Measurements from ENCODE around the gene CAMK1. TPM values are rescaled to one million over a fixed set of nuclear protein-coding genes. Genes with fewer than 3 reads are reported as not detected.

CAMK1 gene
- 55.6 and 65.2 TPM in 2 replicates for total RNA-seq

GRCh38 chr3:9769426-9770275 is at the start of gene CAMK1:
Gene CAMK1, minus strand, starts transcription at chr3:9769947. Its CDS starts 2,198 bp downstream, at chr3:9767749.

GRCh38 chr3:9809615-9810432 is 40.1 kb upstream of the CAMK1 start, which contains the start of gene TTLL3:
Gene TTLL3, plus strand, starts transcription at chr3:9810262. Its CDS starts 400 bp downstream, at chr3:9810662.

GRCh38 chr3:9792405-9793160 is 22.8 kb upstream of the CAMK1 start, which contains the start of the genes ARPC4 and TADA3:
Gene ARPC4, plus strand, starts transcription at chr3:9793082. Its CDS starts 40 bp downstream, at chr3:9793122.
Gene TADA3, minus strand, starts transcription at chr3:9792473. Its CDS starts 1,007 bp downstream, at chr3:9791466.

GRCh38 chr3:9749645-9750555 is 19.8 kb downstream of the CAMK1 start, which contains the start of gene OGG1:
Gene OGG1, plus strand, starts transcription at chr3:9749952. Its CDS starts 335 bp downstream, at chr3:9750287.

GRCh38 chr3:9731206-9732079 is 38.3 kb downstream of the CAMK1 start, which contains the start of gene BRPF1:
Gene BRPF1, plus strand, starts transcription at chr3:9731735. Its CDS starts 2,406 bp downstream, at chr3:9734141.

Other genes starting within 250 kb of the CAMK1 start
- under 0.01 TPM in 2 replicates for gene LHFPL4, start 216.1 kb downstream of the CAMK1 start, total RNA-seq
- gene MTMR14, start 120.4 kb downstream of the CAMK1 start, total RNA-seq = 41.4 and 48.4 TPM in 2 replicates
- not detected in 2 replicates for gene CPNE9, start 66.1 kb downstream of the CAMK1 start, total RNA-seq
- 15.3 and 16.5 TPM in 2 replicates for gene BRPF1, start 38.2 kb downstream of the CAMK1 start, total RNA-seq
- gene OGG1, start 20.0 kb downstream of the CAMK1 start, total RNA-seq = 20.9 and 27.3 TPM in 2 replicates
- 94.1 and 101 TPM in 2 replicates for gene TADA3, start 22.5 kb upstream of the CAMK1 start, total RNA-seq
- gene ARPC4, start 23.1 kb upstream of the CAMK1 start, total RNA-seq = 190 and 245 TPM in 2 replicates
- gene TTLL3, start 40.3 kb upstream of the CAMK1 start, total RNA-seq = 34.7 and 37.2 TPM in 2 replicates
- gene RPUSD3, start 74.1 kb upstream of the CAMK1 start, total RNA-seq = 32.4 and 39.3 TPM in 2 replicates
- 0.17 and 0.44 TPM in 2 replicates for gene CIDEC, start 110.3 kb upstream of the CAMK1 start, total RNA-seq
- 32.4 and 35.1 TPM in 2 replicates for gene JAGN1, start 120.7 kb upstream of the CAMK1 start, total RNA-seq
- 1.5 and 2.8 TPM in 2 replicates for gene IL17RE, start 132.9 kb upstream of the CAMK1 start, total RNA-seq
- 57.6 and 58.9 TPM in 2 replicates for gene IL17RC, start 147.2 kb upstream of the CAMK1 start, total RNA-seq
- 16.0 and 47.8 TPM in 2 replicates for gene CRELD1, start 163.9 kb upstream of the CAMK1 start, total RNA-seq
- 5.4 and 7.1 TPM in 2 replicates for gene PRRT3, start 182.5 kb upstream of the CAMK1 start, total RNA-seq
- gene EMC3, start 216.9 kb upstream of the CAMK1 start, total RNA-seq = 61.1 and 78.7 TPM in 2 replicates

Measured in smooth muscle cell of trachea (primary cell).